ENCODE data around the gene P2RX3. TPM values are rescaled to one million over a fixed set of nuclear protein-coding genes. Genes with fewer than 3 reads are reported as not detected.

Gene P2RX3
- total and polyA plus RNA-seq, 10 of the 15 experiments (the other 5 are each of a cell fraction or from before 2014, with no cell fraction given): 0.05 to 0.12 TPM; not detected in 8

DNA sequence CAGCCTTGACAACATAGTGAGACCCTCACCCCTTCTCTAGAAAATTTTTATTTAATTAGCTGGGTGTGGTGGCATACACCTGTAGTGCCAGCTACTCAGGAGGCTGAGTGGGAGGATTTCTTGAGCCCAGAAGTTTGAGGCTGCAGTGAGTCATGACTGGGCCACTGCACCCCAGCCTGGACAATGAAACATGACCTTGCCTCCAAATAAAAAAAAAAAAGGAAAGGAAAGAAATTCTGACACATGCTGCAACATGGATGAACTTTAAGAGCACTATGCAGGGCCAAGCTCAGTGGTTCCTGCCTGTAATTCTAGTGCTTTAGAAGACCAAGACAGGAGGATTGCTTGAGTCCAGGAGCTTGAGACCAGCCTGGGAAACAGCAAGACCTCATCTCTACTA is 80.0 kb downstream of the P2RX3 start:
- intact Hi-C loops (cut with micrococcal nuclease; ENCODE audit: unreplicated experiment): no loop called here
- Histone ChIP-seq H3K27ac (ENCODE audit: control insufficient read depth, insufficient read depth) (no peak overlapping the region), H3K4me3 (no peak overlapping the region), H4K20me1 (ENCODE audit: control insufficient read depth, insufficient read depth) (peaks cover 3% of the 10 kb centered on the region), H3K4me1 (ENCODE audit: control insufficient read depth, insufficient read depth, low read length) (peaks cover 25% of the 10 kb centered on the region), H2AFZ (ENCODE audit: control insufficient read depth, low read depth, low read length) (no peak overlapping the region), H3K9me3 (replicated peaks; ENCODE audit: control insufficient read depth, insufficient read depth, low read length) (no peaks in the 10 kb centered on the region; the same call in 2 of the 3 replicates), H3K9ac (ENCODE audit: control insufficient read depth, insufficient read depth, low read length) (no peak overlapping the region), H3K36me3 (ENCODE audit: control insufficient read depth in 2 of 2, insufficient read depth in 2 of 2, low read length in 1 of 2) (peaks cover 38 to 65% of the 10 kb centered on the region in 2 experiments), H3K4me2 (ENCODE audit: control insufficient read depth, insufficient read depth) (no peak overlapping the region), H3K27me3 (replicated peaks in 1 of 2; ENCODE audit: control insufficient read depth in 2 of 2, insufficient read depth in 2 of 2, low read length in 1 of 2) (no peaks in the 10 kb centered on the region), H3K79me2 (ENCODE audit: control insufficient read depth, insufficient read depth, low read length) (peaks cover 64% of the 10 kb centered on the region)
- POLR2A ChIA-PET: interaction anchor here (0.6 to 4.4 kb wide), 6 partner anchors 7 to 381 kb away, joined by 3 to 22 read pairs (median 4); no protein-coding TSS in a partner anchor
- in situ Hi-C loops (cut with MboI): no loop called here
- RAD21 ChIA-PET (ENCODE audit: unreplicated experiment): interaction anchor here (1.0 kb wide), 2 partner anchors 11 to 72 kb away, joined by 3 to 4 read pairs; no protein-coding TSS in a partner anchor
- DNase-seq (ENCODE audit: low read depth, low spot score) (no peak), ATAC-seq (no peak), FAIRE-seq (no peak)
- CTCF ChIA-PET: interaction anchor here (0.7 to 2.0 kb wide), 5 partner anchors 12 to 76 kb away, joined by 3 to 6 read pairs (median 4); no protein-coding TSS in a partner anchor
- no TSS peak for BruUV-seq (replicated peaks)
- TF ChIP-seq ZNF217 (IDR thresholded peaks at IDR 0.05) (no peak), SMARCA5 (IDR thresholded peaks at IDR 0.05) (no peak), NFYB (IDR thresholded peaks at IDR 0.05; ENCODE audit: insufficient read depth, low read depth, low read length) (no peak), LARP7 (IDR thresholded peaks at IDR 0.05) (no peak), STAT1 (conservative IDR thresholded peaks at IDR 0.05) (no peak), CHD2 (IDR thresholded peaks at IDR 0.05; ENCODE audit: borderline replicate concordance, low read depth, low read length) (no peak), CBX3 (IDR thresholded peaks at IDR 0.05; ENCODE audit: borderline replicate concordance, low read depth) (no peak)
- TF ChIP-seq, protein P1, sequence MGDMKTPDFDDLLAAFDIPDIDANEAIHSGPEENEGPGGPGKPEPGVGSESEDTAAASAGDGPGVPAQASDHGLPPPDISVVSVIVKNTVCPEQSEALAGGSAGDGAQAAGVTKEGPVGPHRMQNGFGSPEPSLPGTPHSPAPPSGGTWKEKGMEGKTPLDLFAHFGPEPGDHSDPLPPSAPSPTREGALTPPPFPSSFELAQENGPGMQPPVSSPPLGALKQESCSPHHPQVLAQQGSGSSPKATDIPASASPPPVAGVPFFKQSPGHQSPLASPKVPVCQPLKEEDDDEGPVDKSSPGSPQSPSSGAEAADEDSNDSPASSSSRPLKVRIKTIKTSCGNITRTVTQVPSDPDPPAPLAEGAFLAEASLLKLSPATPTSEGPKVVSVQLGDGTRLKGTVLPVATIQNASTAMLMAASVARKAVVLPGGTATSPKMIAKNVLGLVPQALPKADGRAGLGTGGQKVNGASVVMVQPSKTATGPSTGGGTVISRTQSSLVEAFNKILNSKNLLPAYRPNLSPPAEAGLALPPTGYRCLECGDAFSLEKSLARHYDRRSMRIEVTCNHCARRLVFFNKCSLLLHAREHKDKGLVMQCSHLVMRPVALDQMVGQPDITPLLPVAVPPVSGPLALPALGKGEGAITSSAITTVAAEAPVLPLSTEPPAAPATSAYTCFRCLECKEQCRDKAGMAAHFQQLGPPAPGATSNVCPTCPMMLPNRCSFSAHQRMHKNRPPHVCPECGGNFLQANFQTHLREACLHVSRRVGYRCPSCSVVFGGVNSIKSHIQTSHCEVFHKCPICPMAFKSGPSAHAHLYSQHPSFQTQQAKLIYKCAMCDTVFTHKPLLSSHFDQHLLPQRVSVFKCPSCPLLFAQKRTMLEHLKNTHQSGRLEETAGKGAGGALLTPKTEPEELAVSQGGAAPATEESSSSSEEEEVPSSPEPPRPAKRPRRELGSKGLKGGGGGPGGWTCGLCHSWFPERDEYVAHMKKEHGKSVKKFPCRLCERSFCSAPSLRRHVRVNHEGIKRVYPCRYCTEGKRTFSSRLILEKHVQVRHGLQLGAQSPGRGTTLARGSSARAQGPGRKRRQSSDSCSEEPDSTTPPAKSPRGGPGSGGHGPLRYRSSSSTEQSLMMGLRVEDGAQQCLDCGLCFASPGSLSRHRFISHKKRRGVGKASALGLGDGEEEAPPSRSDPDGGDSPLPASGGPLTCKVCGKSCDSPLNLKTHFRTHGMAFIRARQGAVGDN (IDR thresholded peaks at IDR 0.05): no peak
- TF ChIP-seq, protein P2, sequence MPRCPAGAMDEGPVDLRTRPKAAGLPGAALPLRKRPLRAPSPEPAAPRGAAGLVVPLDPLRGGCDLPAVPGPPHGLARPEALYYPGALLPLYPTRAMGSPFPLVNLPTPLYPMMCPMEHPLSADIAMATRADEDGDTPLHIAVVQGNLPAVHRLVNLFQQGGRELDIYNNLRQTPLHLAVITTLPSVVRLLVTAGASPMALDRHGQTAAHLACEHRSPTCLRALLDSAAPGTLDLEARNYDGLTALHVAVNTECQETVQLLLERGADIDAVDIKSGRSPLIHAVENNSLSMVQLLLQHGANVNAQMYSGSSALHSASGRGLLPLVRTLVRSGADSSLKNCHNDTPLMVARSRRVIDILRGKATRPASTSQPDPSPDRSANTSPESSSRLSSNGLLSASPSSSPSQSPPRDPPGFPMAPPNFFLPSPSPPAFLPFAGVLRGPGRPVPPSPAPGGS (IDR thresholded peaks at IDR 0.05; ENCODE audit: borderline replicate concordance, insufficient read depth, low read depth, low read length, poor library complexity, severe bottlenecking): no peak
- SMC1A ChIA-PET (ENCODE audit: uncharacterized antibody, unreplicated experiment): interaction anchor here (1.3 to 2.4 kb wide), 2 partner anchors 23 to 109 kb away, joined by 3 to 5 read pairs; no protein-coding TSS in a partner anchor
